GM12878 (cell line): ENCODE results near the gene CLPSL1. TPM values are rescaled to one million over a fixed set of nuclear protein-coding genes. Genes with fewer than 3 reads are reported as not detected.

ENCODE experiments used
- ATAC-seq: fragments of 200-7000 bp; cut with Tn5 transposase; 3 replicates; pipeline ENCODE4 v1.9.1; 2020; ENCODE audit warnings: mild to moderate bottlenecking, moderate library complexity
- BruUV-seq: library from RNA; stranded (reverse); fragments of 400-500 nt; replicated peaks from 2 replicates; lab custom pipeline; 2021; lab: Mats Ljungman, UMichigan
- CTCF ChIA-PET: fragments of 300-600 bp; sonication (Branson Sonifier 250); formaldehyde crosslinking; extraction: SDS; loops from one replicate; lab custom pipeline; 2021; ENCODE audit warnings: inconsistent platforms; lab: Yijun Ruan, JAX
- POLR2A ChIA-PET: fragments of 350-600 bp; formaldehyde crosslinking; extraction: SDS; loops from one replicate; lab custom pipeline; 2021; ENCODE audit warnings: inconsistent platforms; lab: Charles Lee
- RAD21 ChIA-PET: fragments of 300-600 bp; sonication (Branson Sonifier 250); formaldehyde crosslinking; loops from one replicate; lab custom pipeline; 2023; ENCODE audit warnings: antibody characterized with exemption; ENCODE audit not compliant: unreplicated experiment; lab: Charles Lee
- SMC1A ChIA-PET: fragments of 300-600 bp; sonication (Branson Sonifier 250); formaldehyde crosslinking; loops from one replicate; lab custom pipeline; 2023; ENCODE audit not compliant: unreplicated experiment, uncharacterized antibody; lab: Charles Lee
- DNase-seq: peaks from one replicate; pipeline ENCODE4 v3.0.0-alpha.2; 2011; ENCODE audit warnings: low read depth, low spot score
- FAIRE-seq: peaks from 3 replicates; lab custom pipeline; 2011; peaks lifted over from hg19 to GRCh38; lab: Jason Lieb, UNC
- H2AFZ ChIP-seq: 2 replicates; pipeline ENCODE4 v1.6.0; 2011; ENCODE audit warnings: low read depth, low read length, control low read depth; ENCODE audit not compliant: control insufficient read depth
- H3K27ac ChIP-seq: 2 replicates; pipeline ENCODE4 v1.5.1; 2011; ENCODE audit warnings: control low read depth; ENCODE audit not compliant: control insufficient read depth, insufficient read depth
- H3K27me3 ChIP-seq, 2 experiments: replicated peaks in 1 of 2; 2 replicates each; pipeline versions ENCODE4 v1.6.0 to v1.6.1; 2011; ENCODE audit warnings: low read length in 1 of 2; ENCODE audit not compliant: control insufficient read depth in 2 of 2, insufficient read depth in 2 of 2
- H3K36me3 ChIP-seq, 2 experiments: 2 replicates each; pipeline ENCODE4 v1.5.1; 2011; ENCODE audit warnings: low read length in 1 of 2; ENCODE audit not compliant: control insufficient read depth in 2 of 2, insufficient read depth in 2 of 2
- H3K4me1 ChIP-seq: 2 replicates; pipeline ENCODE4 v1.6.1; 2011; ENCODE audit warnings: mild to moderate bottlenecking, low read length, moderate library complexity, mixed read lengths; ENCODE audit not compliant: control insufficient read depth, insufficient read depth
- H3K4me2 ChIP-seq: 2 replicates; pipeline ENCODE4 v1.6.0; 2011; ENCODE audit warnings: control low read depth; ENCODE audit not compliant: control insufficient read depth, insufficient read depth
- H3K4me3 ChIP-seq: fragments of 200-600 bp; sonication (generic); 2 replicates; pipeline ENCODE4 v1.5.1; 2016
- H3K79me2 ChIP-seq: 2 replicates; pipeline ENCODE4 v1.6.0; 2011; ENCODE audit warnings: low read length; ENCODE audit not compliant: control insufficient read depth, insufficient read depth
- H3K9ac ChIP-seq: 2 replicates; pipeline ENCODE4 v1.8.0; 2011; ENCODE audit warnings: low read length, control low read depth, mixed read lengths; ENCODE audit not compliant: control insufficient read depth, insufficient read depth
- H3K9me3 ChIP-seq: replicated peaks from 3 replicates; pipeline ENCODE4 v1.5.1; 2011; ENCODE audit warnings: mild to moderate bottlenecking, low read length; ENCODE audit not compliant: control insufficient read depth, insufficient read depth
- H4K20me1 ChIP-seq: 2 replicates; pipeline ENCODE4 v1.6.0; 2011; ENCODE audit not compliant: control insufficient read depth, insufficient read depth
- CREB1 ChIP-seq: IDR thresholded peaks from 2 replicates; pipeline ENCODE4 v1.6.1; 2012; ENCODE audit warnings: low read depth, mild to moderate bottlenecking, inconsistent platforms
- MLLT1 ChIP-seq: fragments of 450-650 bp; IDR thresholded peaks from 2 replicates; pipeline ENCODE4 v1.6.1; 2016; ENCODE audit warnings: mild to moderate bottlenecking
- PML ChIP-seq: IDR thresholded peaks from 2 replicates; pipeline ENCODE4 v1.6.1; 2012; ENCODE audit warnings: low read length, inconsistent platforms
- TBL1XR1 ChIP-seq: IDR thresholded peaks from 2 replicates; pipeline ENCODE4 v1.6.1; 2012; ENCODE audit warnings: low read depth, low read length, improper control_type of control experiment
- ZBTB40 ChIP-seq: fragments of 450-650 bp; IDR thresholded peaks from 2 replicates; pipeline ENCODE4 v1.6.1; 2016; ENCODE audit warnings: mild to moderate bottlenecking, moderate library complexity, borderline replicate concordance
- ZNF592 ChIP-seq: fragments of 450-650 bp; IDR thresholded peaks from 2 replicates; pipeline ENCODE4 v1.6.1; 2017; ENCODE audit warnings: mild to moderate bottlenecking, moderate library complexity
- ZNF687 ChIP-seq: fragments of 450-650 bp; IDR thresholded peaks from 2 replicates; pipeline ENCODE4 v1.6.1; 2017; ENCODE audit warnings: mild to moderate bottlenecking, moderate library complexity
- WGBS: methylation state at CpG from one replicate; pipeline ENCODE4 v1.1.6; 2016; ENCODE audit warnings: low lambda C conversion rate; ENCODE audit not compliant: insufficient replicate concordance, insufficient coverage; ENCODE audit errors: missing lambda C conversion rate; 5-methylcytosine and 5-hydroxymethylcytosine counted together
- in situ Hi-C: fragments of 300-500 bp; cut with MboI; formaldehyde crosslinking; loops from 9 replicates; pipeline ENCODE4 v1.14.3; 2018; ENCODE audit warnings: mixed read lengths
- intact Hi-C: fragments of 100-400 bp; cut with micrococcal nuclease; formaldehyde crosslinking; loops from one replicate; pipeline ENCODE4 v1.14.2; 2022; ENCODE audit not compliant: unreplicated experiment
- polyA plus RNA-seq, 11 experiments: library from polyadenylated mRNA; depleted of rRNA in 4 of 11; unstranded in 6 of 11; stranded (reverse) in 5 of 11; fragments of >200 nt; fragmentation: Nextera tagmentation in 4 of 11; fragmentation: Illumina TruSeq in 1 of 11; extraction: Ambion mirVana in 4 of 11; extraction: Trizol in 1 of 11; gene quantifications; 1 replicate in 1 of 11; 2 replicates in 10 of 11; pipeline versions ENCODE4 v1.2.1 to v1.2.3, GENCODE V29; 2011 to 2016; ENCODE audit warnings: inconsistent platforms in 2 of 11, missing spikeins in 2 of 11, low read depth in 1 of 11
- total RNA-seq, 4 experiments: library from RNA; depleted of rRNA in 3 of 4; stranded (reverse); fragments of >200 nt in 3 of 4; fragmentation: Illumina TruSeq in 1 of 4; extraction: Trizol in 1 of 4; gene quantifications; 2 replicates each; pipeline versions ENCODE4 v1.2.1 to v1.2.3, GENCODE V29; 2013 to 2021

Gene CLPSL1
- total and polyA plus RNA-seq, 10 of the 15 experiments (the other 5 are each of a cell fraction or from before 2014, with no cell fraction given), result not detected

DNA sequence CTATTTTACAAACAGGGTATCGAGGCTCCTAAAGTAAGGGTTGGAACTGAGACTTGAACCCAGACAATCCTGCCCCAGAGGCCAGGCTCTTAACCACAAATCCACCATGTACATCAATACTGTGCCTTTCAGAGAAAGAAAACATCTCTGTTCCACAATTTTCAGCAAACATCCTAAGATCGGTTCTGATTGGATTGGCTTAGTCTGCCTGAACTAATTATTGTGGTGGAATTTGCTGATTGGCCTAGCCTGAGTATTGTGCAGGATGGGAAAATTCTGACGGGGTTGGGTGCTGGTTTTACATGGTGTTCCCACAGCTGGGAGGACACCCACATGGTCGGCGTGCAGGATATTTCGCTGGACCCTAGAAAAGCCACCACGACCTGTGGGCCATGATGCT lies at the start of gene CLPSL1 (continued):
- TF ChIP-seq MLLT1 (no peak), ZNF687 (no peak)

- no peaks in the 10 kb centered on the region for H3K9me3 ChIP-seq
- no peaks in the 10 kb centered on the region for H4K20me1 ChIP-seq
- intact Hi-C loops, result loop anchor here (5.0 to 10.0 kb wide), 2 partner anchors 387 to 434 kb away; partner anchors contain the start of genes DEF6 and PPARD
- in situ Hi-C loops, result no loop called here
- H3K36me3 ChIP-seq, result no peaks in the 10 kb centered on the region
- 2% methylated on average over 14 of the region's 23 CpGs for WGBS
- ChIA-PET RAD21 (interaction anchor here (1.0 to 5.6 kb wide), 8 partner anchors 9 to 208 kb away, joined by 3 to 36 read pairs (median 8); no protein-coding TSS in a partner anchor), SMC1A (interaction anchor here (1.2 to 3.6 kb wide), 5 partner anchors 12 to 97 kb away, joined by 3 to 21 read pairs (median 6); no protein-coding TSS in a partner anchor), CTCF (interaction anchor here (1.0 to 9.7 kb wide), 4 partner anchors 9 to 145 kb away, joined by 3 to 374 read pairs (median 8); no protein-coding TSS in a partner anchor), POLR2A (interaction anchor here (1.1 to 1.9 kb wide), 4 partner anchors 13 to 57 kb away, joined by 3 to 6 read pairs (median 4); no protein-coding TSS in a partner anchor)
- H3K27me3 ChIP-seq, result no peaks in the 10 kb centered on the region
- H3K4me2 ChIP-seq, result peak overlapping the region; percentile 68
- peaks cover 50% of the 10 kb centered on the region for H3K4me1 ChIP-seq
- H3K79me2 ChIP-seq, result no peaks in the 10 kb centered on the region; the same call in 1 of the 2 replicates
- peak overlapping the region; percentile 87 for H3K9ac ChIP-seq
- H2AFZ ChIP-seq, result peak overlapping the region; percentile 81
- FAIRE-seq, result no peak
- peak; percentile 69 for ATAC-seq
- H3K27ac ChIP-seq, result peak overlapping the region; percentile 89
- peak overlapping the region; percentile 86 for H3K4me3 ChIP-seq
- DNase-seq, result peak; percentile 72
- TSS peak; percentile 87 for BruUV-seq
- no peak for TF ChIP-seq TBL1XR1
- TF ChIP-seq ZBTB40, result no peak
- TF ChIP-seq CREB1, result peak; percentile 88
- no peak for TF ChIP-seq PML
- no peak for TF ChIP-seq ZNF592
These were observed 49.4 kb upstream of the CLPSL1 start for GRCh38 chr6:35731414-35731735.
